ENCODE data around the gene CKAP4. TPM values are rescaled to one million over a fixed set of nuclear protein-coding genes. Genes with fewer than 3 reads are reported as not detected.

The CKAP4 gene
- total RNA-seq, 1 experiment from 2014 or later: 8.1 TPM

DNA sequence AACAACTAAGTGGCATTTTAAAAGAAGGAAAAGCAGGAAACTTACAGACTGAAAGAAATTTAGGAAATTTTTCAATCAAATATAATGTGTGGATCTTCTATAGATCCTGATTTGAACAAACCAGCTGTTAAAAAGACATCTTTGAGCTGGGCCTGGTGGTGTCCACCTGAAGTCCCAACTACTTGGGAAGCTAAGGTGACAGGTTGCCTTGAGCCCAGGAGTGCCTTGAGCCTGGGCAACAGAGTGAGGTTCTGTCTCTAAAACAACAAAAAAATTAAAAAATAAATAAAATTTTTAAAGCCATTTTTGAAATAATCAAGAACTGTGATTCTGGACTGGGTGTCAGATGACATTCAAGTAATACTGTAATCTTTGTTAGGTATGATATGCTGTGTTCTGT is 7.0 kb downstream of the CKAP4 start:
- DNase-seq (ENCODE audit: low spot score): no peak

DNA sequence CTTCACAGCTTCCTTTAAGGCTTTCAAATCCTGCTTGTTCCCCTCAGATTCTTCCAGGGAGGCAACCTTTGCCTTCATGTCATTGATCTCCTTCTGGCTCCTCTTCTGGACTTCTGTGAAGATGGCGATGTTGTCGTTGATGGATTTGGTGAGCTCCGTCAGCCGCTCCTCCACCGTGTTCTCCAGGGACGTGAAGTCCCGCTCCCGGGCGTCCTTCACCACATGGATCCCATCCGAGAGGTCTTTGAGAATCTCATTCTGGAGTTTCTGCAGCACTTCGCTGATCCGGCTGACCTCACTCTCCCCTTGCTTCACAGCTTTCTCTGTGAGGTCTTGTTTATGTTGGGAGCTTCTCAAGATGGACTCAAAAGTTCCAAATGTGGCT is 7.9 kb downstream of the CKAP4 start:
- no peak for DNase-seq (ENCODE audit: low spot score)

DNA sequence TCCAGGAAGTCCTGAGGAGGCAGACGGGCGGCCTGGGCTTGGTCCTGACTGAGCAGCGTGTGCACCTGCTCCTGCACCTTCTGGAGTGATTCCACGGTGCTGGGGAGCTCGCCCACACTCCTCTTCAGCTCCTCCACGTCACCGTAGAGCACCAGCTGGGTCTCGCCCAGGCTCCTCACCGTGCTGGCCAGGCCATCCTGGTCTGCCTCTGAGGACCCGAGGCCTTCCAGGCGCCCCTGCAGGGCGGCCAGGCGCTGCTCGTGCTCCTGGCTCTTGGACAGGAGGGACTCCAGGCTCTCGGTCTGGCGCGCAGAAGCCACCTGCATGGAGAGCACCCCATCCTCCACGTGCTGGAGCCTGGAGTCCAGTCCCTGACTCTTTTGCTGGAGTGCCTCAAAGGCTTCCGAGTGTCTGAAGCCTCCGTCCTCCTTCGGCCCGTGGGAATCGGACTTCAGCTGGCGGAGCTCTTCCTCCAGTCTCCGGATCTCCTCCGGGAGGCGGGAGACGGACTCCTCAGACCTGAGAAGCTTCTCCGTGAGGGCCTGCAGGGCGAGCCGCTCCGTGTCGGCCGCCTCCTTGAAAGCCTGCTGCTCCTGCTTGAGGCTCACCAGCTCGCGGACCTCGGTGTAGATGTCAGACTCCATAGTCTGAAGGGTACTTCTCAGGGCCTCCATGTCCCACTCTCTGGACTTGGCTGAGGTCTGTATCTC is 8.4 kb downstream of the CKAP4 start:
- no peak for DNase-seq (ENCODE audit: low spot score)

DNA sequence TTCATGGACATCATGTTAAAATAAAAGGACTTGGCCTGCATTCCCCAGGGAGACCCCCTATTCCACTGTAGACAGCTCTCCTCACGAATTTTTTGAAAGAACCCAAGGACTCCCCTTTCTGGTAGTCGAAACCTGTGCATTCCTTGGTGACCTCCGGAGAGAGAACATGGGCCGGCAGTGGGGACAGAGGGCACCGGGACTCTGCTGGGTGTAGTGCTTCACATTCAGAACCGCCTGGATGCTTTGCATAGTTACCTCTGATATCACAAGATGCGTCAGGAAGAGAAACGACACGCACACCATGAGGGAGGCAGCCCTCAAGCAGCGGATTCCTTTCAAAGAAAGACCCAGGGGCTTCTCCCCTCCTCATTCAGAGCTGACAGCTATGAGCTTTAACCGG is 9.7 kb downstream of the CKAP4 start:
- no peak for DNase-seq (ENCODE audit: low spot score)

DNA sequence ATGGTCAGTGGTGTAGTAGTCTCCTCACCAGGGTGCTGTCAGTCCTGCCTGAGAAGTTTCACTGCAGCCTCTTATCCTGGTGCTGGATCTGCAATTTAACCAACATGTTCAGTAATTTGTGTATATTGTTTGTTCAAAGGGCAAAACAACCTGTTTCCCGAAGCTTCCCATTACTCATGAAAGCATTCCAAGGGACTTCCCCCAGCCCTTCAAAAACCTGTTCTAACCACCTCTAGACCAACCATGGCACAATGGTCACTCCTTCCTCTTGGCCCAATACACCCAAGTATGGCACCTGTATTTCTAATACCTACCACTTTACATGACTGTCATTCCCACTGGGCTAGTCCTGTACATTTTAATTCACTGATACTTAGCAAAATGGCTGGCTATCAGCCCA is 12.1 kb downstream of the CKAP4 start:
- DNase-seq (ENCODE audit: low spot score): no peak

DNA sequence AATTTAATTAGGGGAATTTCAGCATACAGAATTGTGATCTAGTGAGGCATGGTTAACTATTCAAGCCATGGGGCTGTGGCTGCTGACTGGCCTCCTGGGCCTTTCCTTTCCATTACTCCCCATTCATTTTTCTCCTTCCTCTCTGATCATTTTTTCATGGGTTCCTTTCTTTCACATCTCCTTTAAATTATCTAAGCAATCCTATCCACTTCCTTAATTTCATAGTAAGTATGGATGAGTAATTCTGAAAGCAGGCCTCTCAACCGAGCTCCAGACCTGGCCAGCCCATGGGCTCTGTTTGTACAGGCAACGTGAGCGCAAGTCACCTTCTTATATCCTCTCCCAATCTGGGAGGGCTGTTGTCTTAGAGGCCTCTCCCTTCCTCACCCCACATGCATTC is 13.4 kb downstream of the CKAP4 start:
- no peak for DNase-seq (ENCODE audit: low spot score)

DNA sequence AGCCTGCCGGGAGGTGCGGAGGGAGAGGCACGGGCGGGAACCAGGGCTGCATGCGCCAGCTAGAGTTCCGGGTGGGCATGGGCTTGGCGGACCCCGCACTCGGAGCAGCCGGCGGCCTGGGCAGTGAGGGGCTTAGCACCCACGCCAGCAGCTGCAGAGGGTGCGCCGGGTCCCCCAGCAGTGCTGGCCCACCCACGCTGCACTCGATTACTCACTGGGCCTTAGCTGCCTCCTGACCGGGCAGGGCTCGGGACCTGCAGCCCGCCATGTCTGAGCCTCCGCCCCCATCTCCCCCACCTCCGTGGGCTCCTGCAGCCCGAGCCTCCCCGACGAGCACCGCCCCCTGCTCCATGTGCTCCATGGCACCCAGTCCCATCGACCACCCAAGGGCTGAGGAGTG is 14.8 kb downstream of the CKAP4 start:
- DNase-seq (ENCODE audit: low spot score): no peak

DNA sequence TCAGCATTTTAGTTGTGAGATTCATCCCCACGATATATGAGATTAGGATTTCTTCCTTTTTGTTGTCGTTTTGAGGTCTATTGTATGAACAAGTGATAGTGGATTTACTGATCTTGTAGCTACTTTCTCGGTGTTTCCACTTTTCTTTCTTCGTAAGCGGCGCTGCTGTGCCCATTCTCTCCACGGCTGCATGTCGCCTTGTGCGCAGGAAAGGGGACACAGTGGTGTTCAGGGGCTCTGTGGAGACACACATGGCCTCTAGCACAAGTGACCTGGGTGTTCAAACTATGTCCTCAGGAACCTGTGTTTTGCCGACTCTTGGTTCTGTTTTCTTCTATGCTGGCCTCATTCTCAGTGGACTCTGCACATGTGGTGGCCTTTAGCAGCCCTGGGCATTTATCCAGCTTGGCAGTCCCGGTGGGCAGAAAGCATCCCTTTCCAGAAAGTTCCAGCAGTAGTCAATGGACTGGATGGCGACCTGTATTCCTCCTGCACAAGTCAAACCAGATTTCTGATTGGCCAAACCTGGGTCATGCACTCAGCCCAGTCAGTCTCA is 18.7 kb downstream of the CKAP4 start:
- no peak for DNase-seq (ENCODE audit: low spot score)

DNA sequence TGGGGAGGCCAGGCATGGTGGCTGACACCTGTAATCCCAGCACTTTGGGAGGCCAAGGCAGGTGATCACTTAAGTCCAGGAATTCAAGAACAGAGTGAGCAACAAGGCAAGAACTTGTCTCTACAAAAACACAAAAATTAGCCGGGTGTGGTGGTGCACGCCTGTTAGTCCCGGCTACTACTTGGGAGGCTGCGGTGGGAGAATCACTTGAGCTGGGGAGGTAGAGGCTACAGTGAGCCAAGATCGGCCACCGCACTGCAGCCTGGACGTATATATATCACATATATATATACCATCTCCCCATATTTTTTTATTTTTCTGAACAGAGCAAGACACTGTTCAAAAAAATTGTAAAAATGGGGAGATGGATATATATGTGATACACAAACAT is 19.5 kb downstream of the CKAP4 start:
- no peak for DNase-seq (ENCODE audit: low spot score)

DNA sequence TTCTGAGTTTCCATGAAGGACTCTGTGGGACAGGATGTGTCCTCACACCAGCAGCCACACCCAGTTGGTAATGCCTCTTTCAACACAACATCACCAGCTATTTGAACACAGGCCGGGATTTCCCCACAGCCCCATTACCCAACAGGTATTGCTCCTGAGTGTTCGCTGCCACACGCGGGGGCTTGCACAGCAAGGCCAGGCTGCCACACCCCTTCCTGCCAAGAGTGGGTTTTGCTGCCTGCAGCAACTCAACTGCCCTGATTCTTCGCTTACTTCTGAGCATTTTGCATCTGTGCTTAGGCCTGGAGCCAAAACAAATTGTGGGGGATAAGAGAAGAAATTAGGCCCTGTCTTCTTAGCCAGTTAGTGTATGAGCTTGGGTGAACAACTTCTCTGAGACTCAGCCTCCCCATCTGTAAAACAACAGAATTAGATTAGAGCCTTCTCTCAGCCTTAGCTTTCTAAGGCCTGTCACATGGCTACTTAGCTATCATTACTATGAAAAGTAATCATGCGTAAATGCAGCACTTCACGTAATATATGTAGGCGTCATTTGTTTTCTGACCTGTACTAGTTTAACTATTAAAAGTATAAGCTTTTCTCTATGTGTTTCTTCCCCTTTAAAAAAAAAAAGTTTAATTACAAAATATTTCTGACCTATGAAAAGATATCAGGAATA is 20.0 kb downstream of the CKAP4 start:
- DNase-seq (ENCODE audit: low spot score): no peak

DNA sequence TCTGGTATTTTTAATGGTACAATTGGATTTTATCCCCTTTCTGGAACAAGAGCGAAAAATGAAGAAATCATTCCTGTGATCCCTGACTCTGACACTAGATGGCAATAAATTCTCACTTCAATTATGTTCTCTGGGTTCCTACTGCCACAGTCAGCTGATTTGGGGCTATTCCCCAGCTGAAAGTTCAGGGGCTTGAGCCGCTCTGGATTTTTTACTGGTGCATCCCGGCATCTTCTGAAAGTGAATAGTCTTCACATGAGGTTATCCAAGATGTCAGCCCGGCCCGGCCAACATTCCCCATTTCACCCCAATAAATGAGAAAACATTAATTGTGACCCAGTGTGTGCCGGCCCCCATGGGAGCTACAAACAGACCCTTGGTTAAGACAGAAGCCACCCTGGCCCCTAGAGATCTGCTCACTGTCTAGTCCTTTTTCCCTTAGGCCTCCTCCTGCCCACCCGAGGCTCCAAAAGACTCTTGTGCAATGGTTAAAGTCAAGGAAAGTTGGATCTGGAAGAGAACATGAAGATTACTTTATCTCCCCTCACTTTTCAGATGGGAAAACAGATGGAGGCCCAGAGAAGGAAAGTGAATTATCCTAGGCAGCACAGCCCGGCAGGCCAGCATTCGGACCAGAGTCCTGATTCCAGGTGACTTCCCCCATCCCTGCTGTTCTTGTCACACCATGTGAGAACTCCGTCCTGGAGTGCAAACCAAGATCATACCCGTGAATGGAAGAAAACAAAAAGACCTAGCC is 20.8 kb downstream of the CKAP4 start:
- DNase-seq (ENCODE audit: low spot score): peak; percentile 74

DNA sequence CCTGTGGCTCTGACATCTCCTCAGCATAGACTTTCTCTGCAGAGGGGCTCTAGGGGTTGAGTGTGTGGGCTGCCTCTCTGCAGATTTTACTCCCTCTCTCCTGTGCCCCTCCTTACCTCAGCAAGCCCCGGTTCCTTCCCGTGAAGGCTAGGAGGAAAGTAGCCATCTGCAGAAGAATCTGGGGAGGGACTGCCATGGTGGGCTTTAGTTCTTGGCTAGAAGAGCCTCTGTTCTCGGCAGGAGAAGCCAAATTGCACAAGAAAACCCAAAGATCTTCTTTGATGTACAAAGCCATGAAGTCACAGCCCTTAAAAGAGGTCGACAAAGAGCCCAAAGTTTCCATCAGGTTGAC is 23.5 kb downstream of the CKAP4 start:
- no peak for DNase-seq (ENCODE audit: low spot score)

DNA sequence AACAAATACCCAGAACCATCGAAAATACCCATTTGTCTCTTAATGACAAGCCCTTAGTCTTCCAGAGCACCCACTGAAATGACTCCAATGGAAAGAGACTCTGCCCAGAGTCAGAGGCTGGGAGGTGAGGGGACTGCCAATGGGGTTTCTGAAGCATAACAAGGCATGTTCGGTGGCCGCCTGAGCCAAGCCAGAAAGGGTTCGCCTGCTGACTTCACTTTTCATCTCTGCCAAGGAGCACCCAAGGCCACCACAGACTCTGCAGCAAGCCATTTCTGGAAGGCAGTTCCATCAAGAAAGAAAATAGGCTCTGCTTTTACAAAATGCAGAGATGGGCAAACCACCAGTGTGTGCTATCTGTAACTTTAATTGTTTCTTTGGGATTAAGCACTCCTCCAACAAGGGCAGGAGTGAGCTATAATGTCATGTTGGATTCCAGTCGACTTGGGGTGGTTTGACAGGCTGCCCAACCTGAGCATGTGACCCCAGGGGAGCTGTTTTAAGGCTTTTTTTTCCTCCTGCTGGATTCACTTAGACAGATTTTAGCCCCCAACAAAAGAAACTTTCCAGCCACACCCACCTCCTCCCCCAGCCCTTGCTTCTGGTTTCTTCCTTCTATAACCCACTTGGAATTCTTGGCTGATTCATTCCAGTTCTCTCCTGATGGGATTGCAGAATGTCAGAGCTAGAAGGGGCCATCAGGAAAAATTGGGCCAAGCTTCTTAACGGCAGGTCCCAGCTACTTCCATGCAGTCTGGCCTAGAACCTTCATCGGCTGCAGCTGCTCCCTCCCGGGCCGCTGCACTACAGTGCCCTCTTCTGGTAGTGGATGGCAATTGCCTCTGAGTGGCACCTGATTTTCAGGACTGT is 24.1 kb downstream of the CKAP4 start:
- peak; percentile 68 for DNase-seq (ENCODE audit: low spot score)

DNA sequence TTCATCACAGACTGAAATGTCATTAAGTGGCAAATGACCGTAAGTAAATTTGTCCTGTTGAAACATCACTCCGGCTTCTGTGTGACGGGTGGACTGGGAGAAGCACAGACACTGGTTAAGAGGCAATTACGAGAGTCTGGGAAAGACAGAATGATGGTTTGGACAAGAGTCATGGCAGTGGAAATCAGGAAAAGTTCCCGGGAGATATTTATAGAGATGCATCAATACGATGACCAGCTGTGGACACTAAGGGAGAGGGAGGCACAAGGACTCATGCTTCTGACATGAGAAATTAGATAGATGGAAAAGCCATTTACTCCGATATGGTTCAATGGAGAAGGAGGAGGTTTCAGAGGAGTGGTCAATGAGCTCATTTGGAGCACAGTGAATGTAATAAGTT is 27.3 kb downstream of the CKAP4 start:
- DNase-seq (ENCODE audit: low spot score): no peak

DNA sequence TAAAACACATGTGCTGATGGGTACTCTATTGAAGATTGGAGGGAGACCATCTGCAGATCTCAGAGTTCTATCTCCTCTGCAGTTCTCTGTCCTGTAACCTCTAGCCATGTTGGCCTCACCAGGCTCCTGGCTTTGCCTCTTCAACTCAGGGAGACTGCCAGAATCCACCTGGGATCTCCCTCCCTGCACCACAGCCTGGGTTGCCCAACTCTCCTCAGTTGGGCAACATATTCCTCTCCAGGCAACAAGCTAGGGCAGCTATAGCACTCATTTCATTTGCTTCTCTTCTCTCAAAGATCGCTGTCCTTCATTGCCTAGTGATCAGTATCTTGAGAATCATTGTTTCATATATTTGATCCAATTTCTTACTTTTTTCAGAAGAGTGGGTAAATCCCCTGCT is 28.8 kb downstream of the CKAP4 start:
- no peak for DNase-seq (ENCODE audit: low spot score)

DNA sequence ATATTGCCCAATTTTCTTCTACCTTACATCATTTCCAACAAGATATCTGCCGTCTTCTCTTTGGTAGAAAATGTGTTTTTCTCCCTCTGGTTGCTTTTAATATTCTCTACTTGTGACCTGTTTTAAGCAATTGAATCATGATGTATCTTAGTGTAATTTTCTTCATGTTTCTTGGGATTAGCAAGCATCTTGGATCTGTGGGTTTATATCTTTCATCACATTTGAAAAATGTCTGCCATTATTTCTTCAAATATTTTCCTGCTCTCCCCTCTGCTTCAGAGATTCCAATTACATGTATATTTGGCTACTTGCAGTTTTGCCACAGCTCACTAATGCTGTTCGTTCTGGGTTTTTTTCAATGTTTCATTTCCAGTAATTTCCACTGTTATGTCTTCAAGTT is 30.1 kb downstream of the CKAP4 start:
- no peak for DNase-seq (ENCODE audit: low spot score)

DNA sequence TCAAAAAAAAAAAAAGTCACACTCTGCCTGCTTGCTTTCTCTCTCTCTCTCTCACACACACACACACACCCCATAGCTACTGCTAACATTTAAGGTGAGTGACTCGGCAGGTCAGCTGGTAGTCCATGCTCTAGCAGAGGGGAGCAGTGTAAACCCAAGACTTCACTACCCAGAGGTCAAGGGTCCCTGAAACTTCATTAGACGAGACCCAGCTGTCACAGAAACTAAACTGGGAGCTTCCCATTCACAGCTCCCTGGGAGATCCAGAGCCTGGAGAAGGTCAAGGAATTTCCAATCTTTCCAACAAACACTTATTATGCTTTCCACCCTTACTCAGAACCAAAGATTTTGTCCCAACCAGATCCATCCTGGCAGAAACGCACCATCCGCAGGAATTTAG is 33.2 kb downstream of the CKAP4 start:
- DNase-seq (ENCODE audit: low spot score): no peak

DNA sequence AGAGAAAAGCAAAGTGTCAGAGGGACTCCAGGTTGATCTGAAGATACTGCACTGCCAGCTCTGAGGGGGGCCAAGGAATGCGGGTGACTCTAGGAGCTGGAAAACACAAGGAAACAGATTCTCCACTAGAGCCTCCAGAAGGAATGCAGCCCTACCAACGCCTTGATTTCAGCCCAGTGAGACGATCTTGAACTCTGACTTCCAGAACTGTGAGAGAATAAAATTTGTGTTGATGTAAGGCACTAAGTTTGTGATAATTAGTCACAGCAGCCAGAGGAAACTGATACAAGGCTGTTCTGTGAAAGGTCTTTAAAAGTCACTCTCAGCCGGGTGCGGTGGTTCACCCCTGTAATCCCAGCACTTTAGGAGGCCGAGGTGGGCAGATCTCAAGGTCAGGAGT is 34.2 kb downstream of the CKAP4 start:
- DNase-seq (ENCODE audit: low spot score): no peak

DNA sequence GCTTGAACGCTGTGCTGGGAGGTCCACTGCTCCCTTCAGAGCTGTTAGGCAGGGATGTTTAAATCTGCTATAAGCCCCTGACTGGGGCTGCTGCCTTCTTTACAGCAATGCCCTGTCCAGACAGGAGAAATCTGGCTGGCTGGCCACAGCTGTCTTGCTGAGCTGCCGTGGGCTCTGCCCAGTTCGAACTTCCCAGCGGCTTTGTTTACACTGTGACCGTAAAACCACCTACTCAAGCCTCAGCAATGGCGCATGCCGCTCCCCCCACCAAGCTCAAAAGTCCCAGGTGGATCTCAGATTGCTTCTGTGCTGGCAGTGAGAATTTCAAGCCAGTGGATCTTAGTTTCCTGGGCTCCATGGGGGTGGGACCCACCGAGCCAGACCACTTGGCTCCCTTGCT is 35.8 kb downstream of the CKAP4 start:
- peak; percentile 19 for DNase-seq (ENCODE audit: low spot score)

DNA sequence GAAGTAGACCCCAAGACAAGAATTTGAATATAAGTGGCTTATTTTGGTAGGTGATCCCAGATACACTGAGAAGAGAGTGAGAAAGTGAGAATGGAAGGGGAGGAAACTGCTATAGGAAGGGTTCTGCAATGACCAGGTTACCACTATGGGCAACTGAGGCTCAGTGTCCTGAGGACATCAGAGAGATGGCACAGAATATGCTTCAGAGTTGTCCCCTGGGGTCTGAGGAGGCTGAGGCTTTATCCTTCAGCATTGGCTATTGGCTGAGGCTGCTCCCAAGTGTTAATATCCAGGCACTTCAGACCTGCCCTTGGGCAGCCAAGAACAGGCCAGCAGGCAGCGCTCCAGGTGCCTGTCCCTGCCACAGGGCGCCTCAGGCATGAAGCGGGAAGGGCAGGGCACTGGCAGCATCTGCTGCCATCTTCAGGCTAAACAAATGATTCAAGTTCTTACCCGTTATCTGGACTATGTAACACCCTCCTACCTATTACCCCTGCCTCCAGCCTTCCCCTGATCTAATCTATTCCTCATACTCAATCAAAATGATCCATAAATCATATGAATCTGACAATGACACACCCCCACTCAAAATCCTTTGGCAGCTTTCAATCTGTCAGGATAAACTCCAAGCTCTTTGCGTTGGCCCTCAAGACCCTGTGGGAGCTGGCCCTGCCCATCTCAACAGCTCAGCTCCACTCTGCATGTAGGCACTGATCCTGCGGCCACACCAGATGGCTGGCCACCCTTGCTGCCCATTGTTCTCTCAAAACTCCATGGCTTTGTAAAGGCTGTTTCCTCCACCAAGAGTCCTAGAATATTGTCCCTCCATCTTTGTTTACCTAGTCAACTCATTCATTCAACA is 42.4 kb downstream of the CKAP4 start:
- DNase-seq (ENCODE audit: low spot score): peak; percentile 46

DNA sequence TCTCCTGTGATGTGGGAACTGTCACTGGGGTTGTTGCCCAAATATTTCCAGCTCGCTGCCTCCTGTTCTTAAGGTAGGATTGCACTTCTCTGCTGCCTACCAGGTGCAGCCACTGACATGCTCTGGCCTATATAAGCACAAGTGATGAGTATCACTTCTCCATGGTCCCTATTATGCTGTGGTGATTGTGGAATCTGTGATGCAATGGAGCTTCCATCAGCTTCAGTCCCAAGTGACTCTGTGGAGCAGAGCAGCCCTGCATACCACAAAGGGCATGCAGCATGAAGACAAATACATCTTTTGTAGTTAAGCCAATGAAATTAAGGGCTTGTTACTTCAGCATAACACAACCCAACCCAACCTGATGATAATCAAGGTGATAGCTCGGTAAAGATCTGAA is 43.5 kb downstream of the CKAP4 start:
- DNase-seq (ENCODE audit: low spot score): no peak

All from HT-29 (cell line).